Measurements from ENCODE around the gene ZFPM1. TPM values are rescaled to one million over a fixed set of nuclear protein-coding genes. Genes with fewer than 3 reads are reported as not detected.

ZFPM1 gene
- total and polyA plus RNA-seq, 2 of the 8 experiments (the other 6 are each of a cell fraction or from before 2014, with no cell fraction given): 0.74 to 4.8 TPM

- ChIA-PET POLR2A (ENCODE audit: partially characterized antibody) (no interaction called here), CTCF (ENCODE audit: partially characterized antibody) (interaction anchor here (1.4 kb wide), 1 partner anchor 17 kb away, joined by 5 read pairs; no protein-coding TSS in a partner anchor)
- H2AFZ ChIP-seq (ENCODE audit: low read length): no peak overlapping the region
- H3K79me2 ChIP-seq (ENCODE audit: control insufficient read depth in 1 of 2, insufficient read depth in 2 of 2, low read length in 2 of 2): no peaks in the 10 kb centered on the region
- TF ChIP-seq CTCF (IDR thresholded peaks at IDR 0.05; ENCODE audit: control extremely low read depth in 1 of 3, insufficient read depth in 1 of 3, low read depth in 1 of 3, low read length in 3 of 3) (peak in 1 of 3 experiments; percentile 29; a peak in 1 of 4 replicates), RXRA (IDR thresholded peaks at IDR 0.05; ENCODE audit: insufficient read depth, low read depth, low read length) (no peak)
- no peak overlapping the region for H4K5ac ChIP-seq (ENCODE audit: insufficient read length, low read depth, low read length)
- no peak overlapping the region for H2BK12ac ChIP-seq (ENCODE audit: low read depth, low read length)
- H3K4ac ChIP-seq (replicated peaks; ENCODE audit: insufficient read length, low read depth, low read length): no peak overlapping the region
- no peaks in the 10 kb centered on the region for H4K20me1 ChIP-seq (replicated peaks in 1 of 2; ENCODE audit: control insufficient read depth in 1 of 2, insufficient read depth in 2 of 2, low read length in 2 of 2)
- no peak overlapping the region for H3K23ac ChIP-seq (ENCODE audit: insufficient read length)
- no peak overlapping the region for H2BK5ac ChIP-seq (ENCODE audit: low read depth, low read length)
- peaks cover 0 to 3% (median 0%) of the 10 kb centered on the region in 4 experiments; a peak in 1 of 7 replicates for H3K27me3 ChIP-seq (replicated peaks in 1 of 4; ENCODE audit: control insufficient read depth in 3 of 4, extremely low read depth in 1 of 4, insufficient read depth in 3 of 4, low read length in 3 of 4)
- peaks cover 0 to 11% (median 1%) of the 10 kb centered on the region in 4 experiments; a peak in 3 of 7 replicates for H3K4me1 ChIP-seq (replicated peaks in 1 of 4; ENCODE audit: control insufficient read depth in 3 of 4, insufficient read depth in 4 of 4, low read length in 3 of 4)
- no peak overlapping the region for H3K4me2 ChIP-seq (ENCODE audit: insufficient read depth in 1 of 2, low read depth in 2 of 2, low read length in 2 of 2)
- H2BK20ac ChIP-seq (ENCODE audit: low read length): no peak overlapping the region
- no peak overlapping the region for H3K27ac ChIP-seq (ENCODE audit: low read depth, low read length)
- no peak overlapping the region for H4K91ac ChIP-seq (replicated peaks; ENCODE audit: insufficient read length, low read length)
- no peaks in the 10 kb centered on the region for H3K79me1 ChIP-seq (ENCODE audit: low read depth, low read length)
- no peak overlapping the region for H3K18ac ChIP-seq (ENCODE audit: extremely low read depth, low read length)
- WGBS, 2 experiments (ENCODE audit: extremely low coverage in 1 of 2, insufficient coverage in 1 of 2, insufficient read length in 1 of 2, insufficient replicate concordance in 2 of 2, low coverage in 1 of 2, low lambda C conversion rate in 2 of 2, missing lambda C conversion rate in 1 of 2): 91% methylated on average over 5 of the region's 9 CpGs; no CpG with 5 or more reads in 1 of the 2 experiments
- no peak overlapping the region for H3K4me3 ChIP-seq (ENCODE audit: extremely low read depth in 1 of 4, insufficient read depth in 2 of 4, low read depth in 3 of 4, low read length in 4 of 4)
- no peak overlapping the region for H3K14ac ChIP-seq (ENCODE audit: insufficient read length)
- no peak overlapping the region for H2AK5ac ChIP-seq (ENCODE audit: low read depth, low read length)
- no peak overlapping the region for H3K9ac ChIP-seq (replicated peaks in 1 of 4; ENCODE audit: extremely low read depth in 1 of 4, low read depth in 3 of 4, low read length in 3 of 4)
- FAIRE-seq: no peak
- no peaks in the 10 kb centered on the region for H3K23me2 ChIP-seq (ENCODE audit: low read depth, low read length)
- no peaks in the 10 kb centered on the region for H3K9me3 ChIP-seq (ENCODE audit: insufficient read depth in 2 of 2, low read depth in 1 of 2, low read length in 1 of 2)
- no peak overlapping the region for H3K56ac ChIP-seq (replicated peaks; ENCODE audit: insufficient read length, low read depth, low read length)
- H4K8ac ChIP-seq (ENCODE audit: extremely low read depth, insufficient read depth, low read length): 0 out of 2 replicates have a peak overlapping the region, but pooled peaks have one; percentile 25
- H2BK120ac ChIP-seq (replicated peaks; ENCODE audit: low read depth, low read length): no peak overlapping the region
- no peaks in the 10 kb centered on the region for H3K36me3 ChIP-seq (ENCODE audit: control insufficient read depth in 2 of 4, insufficient read depth in 4 of 4, low read length in 3 of 4)
- no peak overlapping the region for H2BK15ac ChIP-seq (ENCODE audit: low read length)
- DNase-seq (ENCODE audit: low read depth in 1 of 2, low spot score in 2 of 2): no peak
These were observed 10.7 kb upstream of the ZFPM1 start for GRCh38 chr16:88442383-88442726.
